Right hindlimb (tissue), 1 donor: ENCODE data around the gene DNAJC17.
A peak's percentile ranks its signal among the peaks of the same experiment; 100 is the strongest.

Source experiments
- DNase-seq: peaks from one replicate; pipeline ENCODE4 v3.0.0-alpha.2; 2018

DNAJC17 gene

GRCh38 chr15:40764629-40765103, 42.6 kb downstream of the DNAJC17 start:
- DNase-seq = no peak

GRCh38 chr15:40763801-40764628, 43.3 kb downstream of the DNAJC17 start, which contains the start of gene GCHFR:
TSS of gene GCHFR (plus strand) at chr15:40764068. CDS start at chr15:40764181, 113 bp downstream.
- peak; percentile 86 for DNase-seq

GRCh38 chr15:40762919-40763800, 44.1 kb downstream of the DNAJC17 start:
- DNase-seq = peak; percentile 86

GRCh38 chr15:40759961-40760360, 47.3 kb downstream of the DNAJC17 start:
- DNase-seq = no peak

GRCh38 chr15:40756938-40757337, 50.3 kb downstream of the DNAJC17 start:
- no peak for DNase-seq

GRCh38 chr15:40755812-40756208, 51.5 kb downstream of the DNAJC17 start:
- no peak for DNase-seq

- DNase-seq = peak; percentile 96
These were observed 52.1 kb downstream of the DNAJC17 start, which contains the start of gene RMDN3 for GRCh38 chr15:40754883-40755811. TSS of gene RMDN3 (minus strand) at chr15:40755254. CDS start at chr15:40754783, 471 bp downstream.

- DNase-seq = no peak
These were observed 52.7 kb downstream of the DNAJC17 start for GRCh38 chr15:40754574-40754882.

GRCh38 chr15:40751745-40752144, 55.5 kb downstream of the DNAJC17 start:
- no peak for DNase-seq

- no peak for DNase-seq
These were observed 56.4 kb downstream of the DNAJC17 start for GRCh38 chr15:40750885-40751284.

- DNase-seq = no peak
These were observed 58.1 kb downstream of the DNAJC17 start for GRCh38 chr15:40749151-40749630.

- DNase-seq = no peak
These were observed 59.3 kb downstream of the DNAJC17 start for GRCh38 chr15:40747685-40748631.

GRCh38 chr15:40746916-40747418, 60.3 kb downstream of the DNAJC17 start:
- DNase-seq = no peak

GRCh38 chr15:40744815-40745152, 62.5 kb downstream of the DNAJC17 start:
- no peak for DNase-seq

GRCh38 chr15:40743921-40744814, 63.1 kb downstream of the DNAJC17 start:
- DNase-seq = no peak

- no peak for DNase-seq
These were observed 63.8 kb downstream of the DNAJC17 start for GRCh38 chr15:40743485-40743901.

GRCh38 chr15:40739854-40740253, 67.4 kb downstream of the DNAJC17 start:
- no peak for DNase-seq

GRCh38 chr15:40739047-40739446, 68.2 kb downstream of the DNAJC17 start:
- DNase-seq = no peak

- DNase-seq = no peak
These were observed 70.2 kb downstream of the DNAJC17 start for GRCh38 chr15:40737048-40737447.

GRCh38 chr15:40736575-40736974, 70.7 kb downstream of the DNAJC17 start:
- DNase-seq = no peak
